ENCODE results near the gene MUC5AC. TPM values are rescaled to one million over a fixed set of nuclear protein-coding genes. Genes with fewer than 3 reads are reported as not detected.
A peak's percentile ranks its signal among the peaks of the same experiment; 100 is the strongest.

MUC5AC gene
- total and polyA plus RNA-seq, 2 of the 13 experiments (the other 11 are each of a cell fraction or from before 2014, with no cell fraction given) = under 0.01 TPM; not detected in 1

DNA sequence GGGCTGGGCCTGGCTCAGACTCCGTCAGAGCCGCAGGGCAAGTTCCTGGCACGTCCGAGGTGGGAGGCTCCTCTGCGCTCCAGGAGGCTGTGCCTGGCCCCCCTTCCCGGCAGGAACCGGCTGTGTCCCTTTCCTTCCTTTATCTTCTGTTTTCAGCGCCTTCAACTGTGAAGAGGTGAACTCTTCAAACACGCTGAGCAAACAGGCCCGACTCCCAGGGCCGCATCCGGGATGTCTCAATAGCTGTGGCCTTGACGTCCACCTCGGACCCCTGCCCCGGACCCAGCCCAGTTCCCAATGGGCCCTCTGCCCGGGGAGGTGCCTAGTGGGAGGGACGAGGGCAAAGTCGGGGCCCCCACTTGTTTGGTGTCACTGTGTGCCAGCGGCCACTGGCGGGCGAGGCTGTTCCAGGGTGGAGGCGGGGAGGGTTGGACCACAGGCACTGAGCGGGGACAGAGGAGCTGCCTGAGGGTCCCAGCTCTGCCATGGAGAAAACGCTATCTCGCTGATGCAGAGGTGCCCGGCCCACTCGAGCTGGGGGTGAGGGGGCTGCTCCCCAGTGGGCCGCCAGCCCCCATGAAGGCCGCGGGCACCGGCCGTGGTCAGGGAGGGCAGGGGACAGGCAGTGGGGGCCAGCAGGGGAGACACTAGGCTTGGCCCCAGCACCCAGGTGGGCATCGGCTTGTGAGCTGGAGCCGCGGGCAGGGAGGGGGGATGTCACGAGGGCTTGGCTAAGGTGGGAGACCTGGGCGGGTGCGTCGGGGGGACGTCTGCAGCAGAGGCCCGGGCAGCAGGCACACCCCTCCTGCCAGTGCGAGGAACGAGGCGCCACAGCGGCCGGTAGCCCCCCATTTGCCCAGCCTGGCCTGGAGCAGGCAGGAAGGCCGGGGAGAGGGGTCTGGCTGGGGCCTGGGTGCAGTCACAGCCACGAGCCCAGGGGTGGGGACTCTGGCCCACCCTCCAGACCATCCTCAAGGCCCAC is 62.4 kb downstream of the MUC5AC start (continued):
- TF ChIP-seq NCOA1 (CRISPR knock-in tag; IDR thresholded peaks at IDR 0.05) (peak; percentile 81; the same call in 1 of the 2 replicates), ZNF567 (CRISPR knock-in tag; IDR thresholded peaks at IDR 0.05; ENCODE audit: borderline replicate concordance) (0 out of 2 replicates have a peak, but pooled peaks have one; percentile 56), NFYC (CRISPR knock-in tag; IDR thresholded peaks at IDR 0.05) (peak; percentile 24; the same call in 1 of the 2 replicates), MAZ (IDR thresholded peaks at IDR 0.05; ENCODE audit: borderline replicate concordance, low read depth, low read length) (no peak), MAZ (CRISPR knock-in tag; IDR thresholded peaks at IDR 0.05; ENCODE audit: low read depth) (peak; percentile 71; the same call in 1 of the 2 replicates), ETV5 (CRISPR knock-in tag; IDR thresholded peaks at IDR 0.05; ENCODE audit: borderline replicate concordance) (peak; percentile 100), ZNF383 (CRISPR knock-in tag; IDR thresholded peaks at IDR 0.05; ENCODE audit: borderline replicate concordance) (no peak), RCOR2 (CRISPR knock-in tag; IDR thresholded peaks at IDR 0.05) (peak; percentile 79), HNRNPL (IDR thresholded peaks at IDR 0.05; ENCODE audit: low read depth, low read length) (peak; percentile 95), ZNF644 (CRISPR knock-in tag; IDR thresholded peaks at IDR 0.05; ENCODE audit: low read depth) (0 out of 2 replicates have a peak, but pooled peaks have one; percentile 13), ARNT2 (CRISPR knock-in tag; IDR thresholded peaks at IDR 0.05; ENCODE audit: low read depth) (peak; percentile 69; the same call in 1 of the 2 replicates), IRF2 (CRISPR knock-in tag; IDR thresholded peaks at IDR 0.05) (peak; percentile 73; the same call in 1 of the 2 replicates), MTF2 (CRISPR knock-in tag; IDR thresholded peaks at IDR 0.05; ENCODE audit: borderline replicate concordance) (peak; percentile 97), KLF12 (CRISPR knock-in tag; IDR thresholded peaks at IDR 0.05; ENCODE audit: borderline replicate concordance) (peak; percentile 85; the same call in 1 of the 2 replicates), SMAD9 (CRISPR knock-in tag; IDR thresholded peaks at IDR 0.05) (no peak), BORCS8-MEF2B (CRISPR knock-in tag; IDR thresholded peaks at IDR 0.05) (peak; percentile 76), RARA (CRISPR knock-in tag; IDR thresholded peaks at IDR 0.05) (peak; percentile 87), ZFP37 (CRISPR knock-in tag; IDR thresholded peaks at IDR 0.05; ENCODE audit: borderline replicate concordance) (peak; percentile 67; the same call in 1 of the 2 replicates)
- TF ChIP-seq, protein P1, sequence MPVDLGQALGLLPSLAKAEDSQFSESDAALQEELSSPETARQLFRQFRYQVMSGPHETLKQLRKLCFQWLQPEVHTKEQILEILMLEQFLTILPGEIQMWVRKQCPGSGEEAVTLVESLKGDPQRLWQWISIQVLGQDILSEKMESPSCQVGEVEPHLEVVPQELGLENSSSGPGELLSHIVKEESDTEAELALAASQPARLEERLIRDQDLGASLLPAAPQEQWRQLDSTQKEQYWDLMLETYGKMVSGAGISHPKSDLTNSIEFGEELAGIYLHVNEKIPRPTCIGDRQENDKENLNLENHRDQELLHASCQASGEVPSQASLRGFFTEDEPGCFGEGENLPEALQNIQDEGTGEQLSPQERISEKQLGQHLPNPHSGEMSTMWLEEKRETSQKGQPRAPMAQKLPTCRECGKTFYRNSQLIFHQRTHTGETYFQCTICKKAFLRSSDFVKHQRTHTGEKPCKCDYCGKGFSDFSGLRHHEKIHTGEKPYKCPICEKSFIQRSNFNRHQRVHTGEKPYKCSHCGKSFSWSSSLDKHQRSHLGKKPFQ (CRISPR knock-in tag; IDR thresholded peaks at IDR 0.05; ENCODE audit: insufficient replicate concordance) = no peak
- TF ChIP-seq, protein P2, sequence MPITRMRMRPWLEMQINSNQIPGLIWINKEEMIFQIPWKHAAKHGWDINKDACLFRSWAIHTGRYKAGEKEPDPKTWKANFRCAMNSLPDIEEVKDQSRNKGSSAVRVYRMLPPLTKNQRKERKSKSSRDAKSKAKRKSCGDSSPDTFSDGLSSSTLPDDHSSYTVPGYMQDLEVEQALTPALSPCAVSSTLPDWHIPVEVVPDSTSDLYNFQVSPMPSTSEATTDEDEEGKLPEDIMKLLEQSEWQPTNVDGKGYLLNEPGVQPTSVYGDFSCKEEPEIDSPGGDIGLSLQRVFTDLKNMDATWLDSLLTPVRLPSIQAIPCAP (CRISPR knock-in tag; IDR thresholded peaks at IDR 0.05; ENCODE audit: low read depth) = no peak
- TF ChIP-seq, protein P3, sequence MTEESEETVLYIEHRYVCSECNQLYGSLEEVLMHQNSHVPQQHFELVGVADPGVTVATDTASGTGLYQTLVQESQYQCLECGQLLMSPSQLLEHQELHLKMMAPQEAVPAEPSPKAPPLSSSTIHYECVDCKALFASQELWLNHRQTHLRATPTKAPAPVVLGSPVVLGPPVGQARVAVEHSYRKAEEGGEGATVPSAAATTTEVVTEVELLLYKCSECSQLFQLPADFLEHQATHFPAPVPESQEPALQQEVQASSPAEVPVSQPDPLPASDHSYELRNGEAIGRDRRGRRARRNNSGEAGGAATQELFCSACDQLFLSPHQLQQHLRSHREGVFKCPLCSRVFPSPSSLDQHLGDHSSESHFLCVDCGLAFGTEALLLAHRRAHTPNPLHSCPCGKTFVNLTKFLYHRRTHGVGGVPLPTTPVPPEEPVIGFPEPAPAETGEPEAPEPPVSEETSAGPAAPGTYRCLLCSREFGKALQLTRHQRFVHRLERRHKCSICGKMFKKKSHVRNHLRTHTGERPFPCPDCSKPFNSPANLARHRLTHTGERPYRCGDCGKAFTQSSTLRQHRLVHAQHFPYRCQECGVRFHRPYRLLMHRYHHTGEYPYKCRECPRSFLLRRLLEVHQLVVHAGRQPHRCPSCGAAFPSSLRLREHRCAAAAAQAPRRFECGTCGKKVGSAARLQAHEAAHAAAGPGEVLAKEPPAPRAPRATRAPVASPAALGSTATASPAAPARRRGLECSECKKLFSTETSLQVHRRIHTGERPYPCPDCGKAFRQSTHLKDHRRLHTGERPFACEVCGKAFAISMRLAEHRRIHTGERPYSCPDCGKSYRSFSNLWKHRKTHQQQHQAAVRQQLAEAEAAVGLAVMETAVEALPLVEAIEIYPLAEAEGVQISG (CRISPR knock-in tag; IDR thresholded peaks at IDR 0.05) = peak; percentile 81
- TF ChIP-seq, protein P4, sequence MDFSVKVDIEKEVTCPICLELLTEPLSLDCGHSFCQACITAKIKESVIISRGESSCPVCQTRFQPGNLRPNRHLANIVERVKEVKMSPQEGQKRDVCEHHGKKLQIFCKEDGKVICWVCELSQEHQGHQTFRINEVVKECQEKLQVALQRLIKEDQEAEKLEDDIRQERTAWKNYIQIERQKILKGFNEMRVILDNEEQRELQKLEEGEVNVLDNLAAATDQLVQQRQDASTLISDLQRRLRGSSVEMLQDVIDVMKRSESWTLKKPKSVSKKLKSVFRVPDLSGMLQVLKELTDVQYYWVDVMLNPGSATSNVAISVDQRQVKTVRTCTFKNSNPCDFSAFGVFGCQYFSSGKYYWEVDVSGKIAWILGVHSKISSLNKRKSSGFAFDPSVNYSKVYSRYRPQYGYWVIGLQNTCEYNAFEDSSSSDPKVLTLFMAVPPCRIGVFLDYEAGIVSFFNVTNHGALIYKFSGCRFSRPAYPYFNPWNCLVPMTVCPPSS (IDR thresholded peaks at IDR 0.05) = no peak

Data from HepG2 (cell line).